Activated CD8-positive, alpha-beta T cell treated with anti-CD3 and anti-CD28 coated beads for 36 hours (primary cell): Measurements from ENCODE around the gene DPF3. TPM values are rescaled to one million over a fixed set of nuclear protein-coding genes. Genes with fewer than 3 reads are reported as not detected.

Experiments used
- ATAC-seq: fragments of 200-7000 bp; cut with Tn5 transposase; one replicate; pipeline ENCODE4 v1.10.0; 2021; ENCODE audit warnings: mild to moderate bottlenecking, moderate library complexity
- CTCF ChIA-PET: fragments of 350-600 bp; sonication (Branson Sonifier 250); formaldehyde crosslinking; loops from one replicate; lab custom pipeline; 2021; ENCODE audit warnings: antibody characterized with exemption; lab: Charles Lee
- POLR2A ChIA-PET: fragments of 350-600 bp; sonication (Branson Sonifier 250); formaldehyde crosslinking; loops from one replicate; lab custom pipeline; 2021; ENCODE audit warnings: antibody characterized with exemption; lab: Charles Lee
- DNase-seq: peaks from one replicate; pipeline ENCODE4 v3.0.0-alpha.2; 2020
- H3K27ac Mint-ChIP-seq: one replicate; pipeline ENCODE4 v1.8.0; 2021; ENCODE audit warnings: mild to moderate bottlenecking, mixed read lengths
- H3K27me3 Mint-ChIP-seq: one replicate; pipeline ENCODE4 v1.8.0; 2021; ENCODE audit warnings: mixed read lengths
- H3K36me3 Mint-ChIP-seq: one replicate; pipeline ENCODE4 v1.8.0; 2021; ENCODE audit warnings: low read depth, mixed read lengths
- H3K4me1 Mint-ChIP-seq: one replicate; pipeline ENCODE4 v1.8.0; 2021; ENCODE audit warnings: low read depth, mixed read lengths
- H3K4me3 Mint-ChIP-seq: one replicate; pipeline ENCODE4 v1.8.0; 2021; ENCODE audit warnings: mild to moderate bottlenecking, moderate library complexity, mixed read lengths
- H3K9me3 Mint-ChIP-seq: one replicate; pipeline ENCODE4 v1.8.0; 2021; ENCODE audit warnings: mixed read lengths
- CTCF ChIP-seq: fragments of 200-600 bp; IDR thresholded peaks from one replicate; pipeline ENCODE4 v1.8.0; 2022; ENCODE audit warnings: antibody characterized with exemption, mild to moderate bottlenecking
- intact Hi-C: fragments of 100-400 bp; cut with micrococcal nuclease; formaldehyde crosslinking; loops from one replicate; pipeline ENCODE4 v1.10.0; 2022
- total RNA-seq, 2 experiments: library from RNA; stranded (reverse); gene quantifications; one replicate each; pipeline ENCODE4 v1.2.3, GENCODE V29; 2021

The DPF3 gene
- total RNA-seq, 2 experiments from 2014 or later: 0.13 to 0.54 TPM

GRCh38 chr14:72790887-72791566 lies 102.9 kb downstream of the DPF3 start:
- ChIA-PET POLR2A (no interaction called here), CTCF (no interaction called here)
- peaks cover 3% of the 10 kb centered on the region for H3K27me3 Mint-ChIP-seq
- intact Hi-C loops: no loop called here
- no peaks in the 10 kb centered on the region for H3K36me3 Mint-ChIP-seq
- ATAC-seq: no peak
- no peak overlapping the region for H3K4me3 Mint-ChIP-seq
- no peaks in the 10 kb centered on the region for H3K4me1 Mint-ChIP-seq
- no peak for TF ChIP-seq CTCF
- H3K27ac Mint-ChIP-seq: no peak overlapping the region
- no peaks in the 10 kb centered on the region for H3K9me3 Mint-ChIP-seq
- no peak for DNase-seq

DNA sequence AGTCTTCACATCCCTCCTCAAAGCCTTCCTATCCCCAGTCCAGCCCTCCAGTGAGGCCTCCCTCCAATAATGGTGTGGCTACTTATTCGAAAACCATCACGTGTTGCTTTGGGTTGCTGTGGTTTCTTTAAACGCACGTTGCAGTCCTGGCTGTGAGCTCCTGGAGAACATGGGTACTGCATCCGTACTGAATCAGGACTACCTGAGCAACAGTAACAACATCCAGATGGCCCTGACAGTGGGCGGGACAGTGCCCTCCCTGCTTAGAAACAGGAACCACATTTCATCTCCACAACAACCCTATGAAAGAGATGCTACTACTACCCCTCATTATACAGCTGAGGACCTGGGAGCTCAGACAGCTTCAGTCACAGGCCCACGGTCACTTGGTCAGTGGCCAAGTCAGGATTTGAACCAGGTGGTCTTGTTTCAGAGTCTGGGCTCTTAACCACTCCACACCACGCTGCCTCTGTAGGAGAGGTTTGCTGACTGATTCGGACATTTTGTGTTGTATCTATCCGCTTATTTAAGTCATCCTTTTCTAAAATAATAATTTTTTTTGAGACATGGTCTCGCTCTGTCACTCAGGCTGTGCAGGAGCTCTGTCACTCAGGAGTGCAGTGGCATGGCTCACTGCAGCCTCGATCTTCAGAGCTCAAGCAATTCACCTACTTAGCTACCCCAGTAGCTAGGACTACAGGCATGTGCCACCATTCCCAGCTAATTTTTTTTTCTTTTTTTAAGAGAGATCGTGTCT lies 104.8 kb downstream of the DPF3 start:
- no peak for TF ChIP-seq CTCF
- ATAC-seq (no peak), DNase-seq (no peak)
- H3K27me3 Mint-ChIP-seq: peaks cover 3% of the 10 kb centered on the region
- no peaks in the 10 kb centered on the region for H3K4me1 Mint-ChIP-seq
- no peak overlapping the region for H3K27ac Mint-ChIP-seq
- intact Hi-C loops: no loop called here
- H3K36me3 Mint-ChIP-seq: no peaks in the 10 kb centered on the region
- no peak overlapping the region for H3K4me3 Mint-ChIP-seq
- ChIA-PET POLR2A (no interaction called here), CTCF (no interaction called here)
- no peaks in the 10 kb centered on the region for H3K9me3 Mint-ChIP-seq

DNA sequence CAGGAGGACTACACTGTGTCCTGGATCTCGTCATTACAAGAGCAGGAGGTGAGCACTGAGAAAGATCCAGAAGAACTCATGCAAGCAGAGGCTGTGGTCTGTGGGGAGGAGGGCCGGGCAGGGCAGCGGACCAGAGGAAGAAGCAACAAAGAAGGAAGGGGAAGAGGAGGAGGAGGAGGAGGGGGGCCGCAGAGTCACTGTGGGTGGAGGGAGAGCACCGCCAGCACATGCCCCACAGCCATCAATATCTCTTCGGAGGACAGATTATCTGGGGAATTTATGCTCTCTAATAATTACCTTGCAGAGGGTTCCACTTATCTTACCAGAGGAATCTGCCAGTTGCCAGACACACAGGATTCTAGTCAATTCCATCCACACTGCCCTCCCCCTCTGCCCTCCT lies 105.6 kb downstream of the DPF3 start:
- CTCF ChIA-PET: interaction anchor here (0.9 kb wide), 1 partner anchor 9 kb away, joined by 3 read pairs; no protein-coding TSS in a partner anchor
- intact Hi-C loops: no loop called here
- ATAC-seq (no peak), DNase-seq (no peak)
- peaks cover under 1% of the 10 kb centered on the region for H3K27me3 Mint-ChIP-seq
- POLR2A ChIA-PET: no interaction called here
- H3K9me3 Mint-ChIP-seq: no peaks in the 10 kb centered on the region
- no peak overlapping the region for H3K4me3 Mint-ChIP-seq
- TF ChIP-seq CTCF: no peak
- H3K36me3 Mint-ChIP-seq: no peaks in the 10 kb centered on the region
- no peaks in the 10 kb centered on the region for H3K4me1 Mint-ChIP-seq
- no peak overlapping the region for H3K27ac Mint-ChIP-seq

GRCh38 chr14:72787841-72788240 lies 106.1 kb downstream of the DPF3 start:
- TF ChIP-seq CTCF: no peak
- Mint-ChIP-seq H3K36me3 (no peaks in the 10 kb centered on the region), H3K4me1 (no peaks in the 10 kb centered on the region), H3K27me3 (no peaks in the 10 kb centered on the region), H3K4me3 (no peak overlapping the region), H3K27ac (no peak overlapping the region), H3K9me3 (no peaks in the 10 kb centered on the region)
- no peak for DNase-seq
- intact Hi-C loops: no loop called here
- ChIA-PET CTCF (interaction anchor here (0.9 kb wide), 1 partner anchor 9 kb away, joined by 3 read pairs; no protein-coding TSS in a partner anchor), POLR2A (no interaction called here)
- ATAC-seq: no peak
